Measurements from ENCODE around the gene NCR2. TPM values are rescaled to one million over a fixed set of nuclear protein-coding genes. Genes with fewer than 3 reads are reported as not detected.

The NCR2 gene
- total RNA-seq, 2 donors from 2014 or later, result not detected

DNA sequence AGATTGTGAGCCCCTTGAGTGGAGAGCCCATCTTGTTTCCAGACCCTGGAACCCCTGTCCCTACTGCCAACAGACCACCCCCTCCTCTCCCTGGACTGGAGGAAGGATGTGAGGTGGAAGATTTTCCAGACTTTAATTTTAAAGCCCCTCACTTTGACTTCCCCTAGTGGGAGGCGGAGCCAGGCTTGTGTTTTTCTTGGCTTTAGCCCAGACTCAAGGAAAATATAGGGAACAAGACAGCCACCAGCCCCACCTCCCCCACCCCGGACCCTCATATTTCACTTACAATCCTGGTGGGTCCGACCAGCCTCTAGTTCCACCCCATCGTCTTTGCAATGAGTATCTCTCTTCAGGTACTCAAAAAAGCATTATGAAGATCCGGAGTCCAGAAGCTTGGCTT is 40.8 kb downstream of the NCR2 start:
- H3K9ac ChIP-seq (ENCODE audit: extremely low read depth, low read length, poor library complexity, severe bottlenecking), result no peak overlapping the region
- Mint-ChIP-seq H3K4me3 (no peak overlapping the region), H3K9me3 (no peaks in the 10 kb centered on the region)

DNA sequence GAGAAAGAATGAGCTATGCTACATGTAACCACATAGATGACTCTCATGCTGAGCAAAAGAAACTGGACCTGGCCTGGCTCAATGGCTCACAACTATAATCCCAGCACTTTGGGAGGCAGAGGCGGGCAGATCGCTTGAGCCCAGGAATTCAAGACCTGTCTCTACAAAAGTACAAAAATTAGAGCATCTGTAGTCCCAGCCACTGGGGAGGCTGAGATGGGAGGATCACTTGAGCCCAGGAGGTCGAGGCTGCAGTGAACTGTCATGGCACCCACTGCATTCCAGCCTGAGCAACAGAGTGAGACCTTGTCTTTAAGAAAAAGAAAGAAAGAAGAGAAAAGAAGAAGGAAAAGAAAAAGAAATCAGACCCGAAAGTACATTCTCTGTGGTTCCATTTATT is 41.7 kb downstream of the NCR2 start:
- H3K36me3 ChIP-seq (ENCODE audit: control insufficient read depth, insufficient read depth, low read length), result no peaks in the 10 kb centered on the region
- peaks cover 100% of the 10 kb centered on the region for H3K27me3 ChIP-seq (ENCODE audit: control insufficient read depth, insufficient read depth, low read length, poor library complexity, severe bottlenecking)
- H3K9ac ChIP-seq (ENCODE audit: extremely low read depth, low read length, poor library complexity, severe bottlenecking), result no peak overlapping the region
- DNase-seq, result no peak
- Mint-ChIP-seq H3K36me3 (ENCODE audit: low read depth) (no peaks in the 10 kb centered on the region), H3K27me3 (ENCODE audit: insufficient read depth) (peaks cover 97% of the 10 kb centered on the region), H3K4me1 (peaks cover 28% of the 10 kb centered on the region), H3K27ac (no peak overlapping the region), H3K9me3 (no peaks in the 10 kb centered on the region), H3K4me3 (no peak overlapping the region)
- H3K4me1 ChIP-seq (ENCODE audit: control insufficient read depth, insufficient read depth, low read length), result no peaks in the 10 kb centered on the region
- H3K27ac ChIP-seq (ENCODE audit: low read depth, low read length), result no peak overlapping the region
- H3K9me3 ChIP-seq (ENCODE audit: control insufficient read depth, low read length), result no peaks in the 10 kb centered on the region
- WGBS, 2 experiments (ENCODE audit: insufficient coverage in 1 of 2, insufficient read length in 1 of 2), result 71 to 75% methylated on average over 3 to 4 of the region's 4 CpGs
- TF ChIP-seq, protein P1, sequence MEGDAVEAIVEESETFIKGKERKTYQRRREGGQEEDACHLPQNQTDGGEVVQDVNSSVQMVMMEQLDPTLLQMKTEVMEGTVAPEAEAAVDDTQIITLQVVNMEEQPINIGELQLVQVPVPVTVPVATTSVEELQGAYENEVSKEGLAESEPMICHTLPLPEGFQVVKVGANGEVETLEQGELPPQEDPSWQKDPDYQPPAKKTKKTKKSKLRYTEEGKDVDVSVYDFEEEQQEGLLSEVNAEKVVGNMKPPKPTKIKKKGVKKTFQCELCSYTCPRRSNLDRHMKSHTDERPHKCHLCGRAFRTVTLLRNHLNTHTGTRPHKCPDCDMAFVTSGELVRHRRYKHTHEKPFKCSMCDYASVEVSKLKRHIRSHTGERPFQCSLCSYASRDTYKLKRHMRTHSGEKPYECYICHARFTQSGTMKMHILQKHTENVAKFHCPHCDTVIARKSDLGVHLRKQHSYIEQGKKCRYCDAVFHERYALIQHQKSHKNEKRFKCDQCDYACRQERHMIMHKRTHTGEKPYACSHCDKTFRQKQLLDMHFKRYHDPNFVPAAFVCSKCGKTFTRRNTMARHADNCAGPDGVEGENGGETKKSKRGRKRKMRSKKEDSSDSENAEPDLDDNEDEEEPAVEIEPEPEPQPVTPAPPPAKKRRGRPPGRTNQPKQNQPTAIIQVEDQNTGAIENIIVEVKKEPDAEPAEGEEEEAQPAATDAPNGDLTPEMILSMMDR (conservative IDR thresholded peaks at IDR 0.05), result no peak
- no peak overlapping the region for H3K4me3 ChIP-seq (ENCODE audit: low read length)

More for the DNA sequence above, 40.8 kb downstream of the NCR2 start:
- 41% methylated on average over 5 of the region's 5 CpGs; no CpG with 5 or more reads in 1 of the 2 experiments for WGBS, 2 experiments (ENCODE audit: insufficient coverage in 1 of 2, insufficient read length in 1 of 2)
- peaks cover 35% of the 10 kb centered on the region for H3K4me1 Mint-ChIP-seq
- H3K4me1 ChIP-seq (ENCODE audit: control insufficient read depth, insufficient read depth, low read length), result no peaks in the 10 kb centered on the region
- H3K27ac Mint-ChIP-seq, result no peak overlapping the region
- H3K36me3 ChIP-seq (ENCODE audit: control insufficient read depth, insufficient read depth, low read length), result no peaks in the 10 kb centered on the region
- peaks cover 97% of the 10 kb centered on the region for H3K27me3 Mint-ChIP-seq (ENCODE audit: insufficient read depth)
- H3K4me3 ChIP-seq (ENCODE audit: low read length), result no peak overlapping the region
- H3K27ac ChIP-seq (ENCODE audit: low read depth, low read length), result no peak overlapping the region
- TF ChIP-seq, protein P1 (conservative IDR thresholded peaks at IDR 0.05), result no peak
- no peaks in the 10 kb centered on the region for H3K36me3 Mint-ChIP-seq (ENCODE audit: low read depth)
- H3K27me3 ChIP-seq (ENCODE audit: control insufficient read depth, insufficient read depth, low read length, poor library complexity, severe bottlenecking), result peaks cover 100% of the 10 kb centered on the region
- no peak for DNase-seq
- no peaks in the 10 kb centered on the region for H3K9me3 ChIP-seq (ENCODE audit: control insufficient read depth, low read length)

DNA sequence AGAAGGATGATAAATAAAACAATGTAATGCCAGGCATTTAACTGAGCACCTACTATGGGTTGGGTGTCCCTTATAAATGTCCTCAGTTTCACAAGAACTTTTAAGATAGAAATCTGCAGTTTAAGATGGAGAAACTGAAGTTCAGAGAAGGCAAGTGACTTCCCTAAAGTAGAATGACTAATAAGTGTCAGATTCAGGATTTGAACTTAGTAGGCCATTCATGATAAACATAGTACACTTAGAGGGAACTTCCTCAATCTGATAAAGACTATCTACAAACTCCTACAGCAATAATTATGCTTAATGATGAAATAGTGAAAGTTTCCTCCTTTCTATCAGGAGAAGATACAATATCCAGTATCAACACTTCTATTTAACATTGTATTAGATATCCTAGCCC is 43.9 kb downstream of the NCR2 start:
- Histone ChIP-seq H3K9me3 (ENCODE audit: control insufficient read depth, low read length) (no peaks in the 10 kb centered on the region), H3K9ac (ENCODE audit: extremely low read depth, low read length, poor library complexity, severe bottlenecking) (no peak overlapping the region), H3K36me3 (ENCODE audit: control insufficient read depth, insufficient read depth, low read length) (no peaks in the 10 kb centered on the region), H3K27me3 (ENCODE audit: control insufficient read depth, insufficient read depth, low read length, poor library complexity, severe bottlenecking) (peaks cover 95% of the 10 kb centered on the region), H3K27ac (ENCODE audit: low read depth, low read length) (no peak overlapping the region), H3K4me3 (ENCODE audit: low read length) (no peak overlapping the region), H3K4me1 (ENCODE audit: control insufficient read depth, insufficient read depth, low read length) (no peaks in the 10 kb centered on the region)
- Mint-ChIP-seq H3K27ac (no peak overlapping the region), H3K4me3 (no peak overlapping the region), H3K27me3 (ENCODE audit: insufficient read depth) (peaks cover 78% of the 10 kb centered on the region), H3K9me3 (no peaks in the 10 kb centered on the region), H3K4me1 (peaks cover 16% of the 10 kb centered on the region), H3K36me3 (ENCODE audit: low read depth) (no peaks in the 10 kb centered on the region)
- DNase-seq, result no peak
- TF ChIP-seq, protein P1 (conservative IDR thresholded peaks at IDR 0.05), result no peak
